HG03571 (cell line): ENCODE results near the gene RXFP1.

Source experiments
- ATAC-seq: cut with Tn5 transposase; IDR thresholded peaks from one replicate; pipeline ENCODE4 v1.9.1; 2021; ENCODE audit not compliant: unreplicated experiment

Gene RXFP1

DNA sequence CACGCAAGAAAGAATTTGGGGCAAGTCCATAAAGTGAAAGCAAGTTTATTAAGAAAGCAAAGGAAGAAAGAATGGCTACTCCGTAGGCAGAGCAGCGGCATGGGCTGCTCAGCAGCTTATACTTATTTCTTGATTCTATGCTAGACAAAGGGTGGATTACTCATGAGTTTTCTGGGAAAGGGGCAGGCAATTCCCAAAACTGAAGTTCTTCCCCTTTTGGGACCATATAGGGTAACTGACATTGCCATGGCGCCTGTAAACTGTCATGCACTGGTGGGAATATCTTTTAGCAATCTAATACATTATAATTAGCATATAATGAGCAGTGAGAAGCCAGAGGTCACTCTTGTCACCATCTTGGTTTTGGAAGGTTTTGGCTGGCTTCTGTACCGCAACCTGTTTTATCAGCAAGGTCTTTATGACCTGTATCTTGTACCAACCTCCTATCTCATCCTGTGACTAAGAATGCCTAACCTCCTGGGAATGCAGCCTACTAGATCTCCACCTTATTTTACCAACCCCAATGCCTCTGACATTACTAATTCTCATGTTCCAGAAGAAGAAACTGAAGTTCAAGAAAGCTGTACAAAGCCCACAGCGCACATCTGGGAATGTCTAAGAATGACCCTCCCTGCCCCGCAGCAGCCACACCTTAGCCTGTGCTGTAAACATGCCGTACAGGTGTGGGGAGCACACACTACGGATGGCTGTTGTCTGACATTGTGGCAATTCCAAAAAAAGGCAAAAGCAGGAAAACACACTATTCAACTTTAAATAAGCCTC, 18.6 kb downstream of the RXFP1 start:
- no peak for ATAC-seq

DNA sequence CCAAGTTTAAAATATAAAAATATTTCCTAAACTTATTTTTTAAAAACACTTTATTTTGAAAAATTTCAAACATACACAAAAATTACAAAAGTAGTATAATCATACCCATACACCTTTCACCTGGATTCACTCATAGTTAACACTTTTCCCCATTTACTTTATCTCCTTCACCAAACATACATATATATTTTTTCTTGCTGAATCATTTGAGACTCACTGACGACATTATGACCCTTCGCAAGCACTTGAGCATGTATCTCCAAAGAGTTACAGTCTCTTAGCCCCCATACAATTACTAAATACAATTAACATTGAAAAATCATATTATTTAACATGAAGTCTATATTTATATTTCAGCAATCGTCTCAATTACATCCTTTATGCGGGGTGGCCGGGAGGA, 19.8 kb downstream of the RXFP1 start:
- no peak for ATAC-seq

DNA sequence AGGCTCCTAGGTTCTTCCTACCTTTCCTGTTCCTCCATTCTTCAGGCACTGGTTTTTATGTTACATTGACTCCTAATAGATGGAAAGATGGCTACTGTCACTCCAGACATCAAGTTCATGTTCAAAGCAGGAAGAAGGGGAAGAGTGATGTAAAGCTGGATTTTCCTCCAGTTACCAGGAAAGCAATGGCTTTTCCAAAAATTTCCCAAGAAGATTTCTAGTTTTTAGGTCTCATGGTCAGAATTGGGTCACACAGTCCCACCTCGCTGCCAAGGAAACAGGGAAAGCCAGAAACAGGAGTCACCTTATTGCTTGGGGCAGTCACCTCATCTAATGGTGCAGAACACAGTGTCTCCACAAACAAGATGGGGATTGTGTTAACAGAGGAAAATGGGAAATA, 21.5 kb downstream of the RXFP1 start:
- ATAC-seq: no peak

DNA sequence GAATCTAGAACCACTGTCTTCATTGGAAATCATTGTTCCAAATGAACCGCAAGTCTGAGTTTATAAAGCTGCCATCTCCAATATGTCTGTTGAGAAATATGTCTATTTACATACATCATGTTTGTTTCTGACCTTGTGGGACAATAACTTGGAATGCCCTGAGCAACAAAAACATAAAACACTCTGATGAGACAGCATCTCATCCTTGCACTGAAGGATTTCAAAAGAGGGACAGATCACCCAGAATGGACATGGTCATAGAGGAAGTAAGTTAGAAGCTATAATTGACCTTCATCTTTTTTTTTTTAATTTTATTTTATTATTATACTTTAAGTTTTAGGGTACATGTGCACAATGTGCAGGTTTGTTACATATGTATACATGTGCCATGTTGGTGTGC, 22.5 kb downstream of the RXFP1 start:
- no peak for ATAC-seq

DNA sequence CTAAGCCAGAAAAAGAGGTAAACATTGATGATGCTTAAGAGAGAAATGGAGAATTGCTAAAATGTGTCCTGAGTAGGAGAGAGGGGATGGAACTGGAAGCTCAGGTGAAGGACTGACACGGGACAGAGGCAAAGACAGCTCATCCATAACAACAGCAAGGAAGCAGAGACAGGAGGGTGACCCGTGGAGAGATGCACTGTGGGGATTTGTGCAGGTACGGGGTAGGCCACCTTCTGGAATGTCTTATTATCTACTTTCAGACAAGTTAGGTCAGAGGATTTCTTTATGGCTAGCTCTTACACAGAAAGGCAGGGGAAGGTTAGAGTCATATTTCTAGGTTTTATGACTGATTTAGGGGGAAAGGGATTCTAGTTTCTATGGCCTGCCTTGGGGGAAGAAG, 31.7 kb downstream of the RXFP1 start:
- ATAC-seq: no peak

DNA sequence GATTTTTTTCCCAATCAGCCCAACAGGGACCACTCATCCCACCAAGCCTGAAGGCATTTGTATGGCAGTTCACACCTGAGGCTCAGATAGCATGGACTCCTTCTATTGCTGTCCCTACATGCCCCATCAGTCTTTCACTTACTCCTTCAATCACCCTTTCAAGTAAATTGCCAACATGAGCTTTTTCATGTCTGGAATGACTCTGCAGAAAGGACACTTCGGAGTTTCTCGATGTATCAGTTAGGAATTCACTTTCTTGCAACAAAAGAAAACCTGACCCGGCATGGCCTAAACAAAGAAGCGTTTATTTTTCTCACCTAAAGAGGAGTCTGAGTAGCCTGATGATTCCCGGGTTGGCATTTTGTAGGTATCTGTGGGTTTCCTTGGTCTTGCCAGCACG, 38.6 kb downstream of the RXFP1 start:
- ATAC-seq: no peak

DNA sequence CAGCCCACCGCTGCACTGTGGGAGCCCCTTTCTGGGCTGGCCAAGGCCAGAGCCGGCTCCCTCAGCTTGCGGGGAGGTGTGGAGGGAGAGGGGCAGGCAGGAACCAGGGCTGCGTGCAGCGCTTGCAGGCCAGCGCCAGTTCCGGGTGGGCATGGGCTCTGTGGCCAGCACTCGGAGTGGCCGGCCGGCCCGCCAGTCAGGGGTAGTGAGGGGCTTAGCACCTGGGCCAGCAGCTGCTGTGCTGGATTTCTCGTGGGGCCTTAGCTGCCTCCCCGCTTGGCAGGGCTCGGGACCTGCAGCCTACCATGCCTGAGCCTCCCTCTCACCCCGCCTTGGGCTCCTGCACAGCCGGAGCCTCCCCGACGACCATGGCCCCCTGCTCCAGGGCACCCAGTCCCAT, 45.2 kb downstream of the RXFP1 start:
- ATAC-seq: no peak

DNA sequence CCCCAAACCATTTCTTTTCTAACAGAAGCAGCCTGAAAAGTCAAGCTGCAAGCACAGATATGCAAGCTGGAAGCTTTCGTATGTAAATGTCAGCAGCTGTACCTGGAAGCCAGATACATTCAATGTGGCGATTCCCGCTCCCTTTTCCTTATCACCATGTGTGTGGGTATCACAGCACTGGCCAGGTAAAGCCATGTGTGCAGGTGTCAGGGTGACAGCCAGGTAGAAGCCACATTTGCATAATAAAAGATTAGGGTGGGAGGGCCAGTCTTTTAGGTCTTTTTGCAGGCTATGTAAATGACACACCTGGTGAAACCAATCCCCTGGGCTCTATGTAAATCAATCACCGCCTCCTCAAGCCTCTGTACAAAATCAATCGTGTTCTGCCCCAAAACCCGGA, 50.1 kb downstream of the RXFP1 start:
- no peak for ATAC-seq

DNA sequence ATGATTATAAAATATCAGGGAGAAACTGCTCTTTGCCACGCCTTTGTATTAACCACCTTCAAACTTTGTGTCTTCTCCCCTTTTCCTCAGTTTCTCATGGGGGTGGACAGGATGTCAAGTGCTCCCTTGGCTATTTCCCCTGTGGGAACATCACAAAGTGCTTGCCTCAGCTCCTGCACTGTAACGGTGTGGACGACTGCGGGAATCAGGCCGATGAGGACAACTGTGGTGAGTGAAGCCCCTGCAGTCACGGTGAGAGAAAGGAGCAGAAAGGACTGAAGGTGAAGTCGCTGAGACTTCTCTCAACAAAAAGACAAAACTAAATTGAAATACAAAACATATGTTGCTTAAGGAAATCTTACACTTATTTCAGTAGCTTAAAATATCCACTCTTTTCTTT, 50.9 kb downstream of the RXFP1 start:
- no peak for ATAC-seq

DNA sequence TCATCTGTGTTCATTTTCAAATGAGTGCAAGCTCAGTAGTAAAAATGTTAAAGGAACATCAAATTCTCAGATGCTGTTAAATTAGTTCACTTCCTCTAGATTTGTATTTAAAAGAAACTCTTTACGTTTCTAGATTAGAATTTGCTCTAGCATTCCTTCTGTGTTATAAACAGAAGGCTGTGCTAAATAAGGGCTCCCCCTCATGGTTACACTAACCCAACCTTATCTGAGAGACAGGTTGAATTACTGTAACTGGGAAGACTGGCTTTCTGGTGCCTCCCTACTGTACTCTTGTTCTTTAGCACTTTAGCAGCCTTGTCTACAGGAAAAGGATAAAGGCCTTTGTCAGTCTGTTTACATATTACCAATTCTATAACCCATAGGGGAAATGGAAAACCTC, 56.8 kb downstream of the RXFP1 start:
- no peak for ATAC-seq

DNA sequence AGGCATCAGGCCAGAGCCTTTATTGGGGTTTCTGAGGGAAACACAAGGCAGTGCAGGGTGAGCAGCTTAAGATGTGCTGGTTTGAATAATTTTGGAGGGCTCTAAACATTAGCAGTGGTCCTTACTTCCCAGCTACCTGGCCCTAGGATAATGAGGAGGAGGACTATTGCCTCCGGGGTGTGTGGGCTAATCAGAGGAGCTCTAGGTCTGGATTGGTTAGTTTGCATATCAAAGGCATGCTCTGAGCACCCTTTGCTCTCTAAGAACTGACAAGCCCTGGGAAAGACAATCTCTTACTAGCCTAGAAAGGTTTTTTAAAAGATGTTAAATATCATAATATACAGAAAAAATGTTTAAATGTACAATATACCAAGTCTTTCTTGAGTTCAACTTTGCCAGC, 58.4 kb downstream of the RXFP1 start:
- no peak for ATAC-seq

DNA sequence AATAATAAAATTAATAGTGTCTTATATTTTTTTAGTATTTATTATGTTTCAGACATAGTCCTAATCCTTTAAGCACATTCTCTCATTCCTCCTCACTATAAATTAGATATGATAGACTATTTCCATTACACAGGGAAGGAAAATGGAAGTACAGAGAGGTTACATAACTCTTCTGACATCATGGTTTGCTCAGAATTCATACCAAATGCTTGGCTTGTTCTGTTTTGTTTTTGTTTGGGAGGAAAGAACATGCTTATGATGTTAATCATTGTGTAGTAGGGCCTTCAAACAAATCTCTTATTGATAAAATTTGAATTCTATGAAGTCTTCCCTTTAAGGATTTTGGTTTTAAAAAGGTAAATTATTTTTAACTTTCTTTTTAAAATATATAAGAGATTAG, 59.5 kb downstream of the RXFP1 start:
- no peak for ATAC-seq

DNA sequence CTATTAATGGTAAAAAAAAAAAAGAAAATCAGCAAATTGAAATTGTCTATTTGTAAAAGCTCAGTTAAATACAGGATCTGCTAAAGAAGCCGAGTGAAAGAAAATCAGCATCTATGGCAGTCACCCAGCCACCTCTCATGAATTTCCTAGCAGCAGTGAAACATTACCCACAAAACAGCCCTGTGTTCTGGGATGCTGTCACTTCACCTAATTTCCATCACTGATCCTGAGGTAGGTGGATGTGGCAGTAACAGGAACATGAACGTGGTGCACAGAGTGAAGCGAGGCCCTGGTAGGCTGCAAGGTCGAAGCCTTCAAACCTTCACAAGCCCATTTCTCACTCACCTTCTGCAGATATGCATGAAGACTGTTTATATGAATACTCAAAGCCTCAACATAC, 65.2 kb downstream of the RXFP1 start:
- ATAC-seq: no peak

DNA sequence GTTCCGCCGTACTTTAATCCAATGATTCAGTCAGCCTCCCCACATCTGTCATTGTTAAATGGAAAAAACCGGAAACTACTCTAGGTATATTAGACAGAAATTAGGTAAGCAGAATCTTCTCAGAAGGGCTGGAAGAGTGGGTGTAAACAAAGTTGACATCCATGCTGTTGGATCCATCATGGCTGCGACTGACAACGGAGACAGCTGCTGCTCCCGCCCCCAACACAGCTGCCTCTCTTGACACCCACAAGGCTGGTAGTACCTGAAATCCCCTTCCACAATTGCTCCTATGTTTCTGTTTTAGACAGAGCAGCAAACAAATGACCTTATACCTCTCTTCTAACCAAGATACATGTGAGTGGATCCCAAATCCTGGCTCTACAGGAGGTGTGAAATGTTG, 66.6 kb downstream of the RXFP1 start:
- no peak for ATAC-seq

DNA sequence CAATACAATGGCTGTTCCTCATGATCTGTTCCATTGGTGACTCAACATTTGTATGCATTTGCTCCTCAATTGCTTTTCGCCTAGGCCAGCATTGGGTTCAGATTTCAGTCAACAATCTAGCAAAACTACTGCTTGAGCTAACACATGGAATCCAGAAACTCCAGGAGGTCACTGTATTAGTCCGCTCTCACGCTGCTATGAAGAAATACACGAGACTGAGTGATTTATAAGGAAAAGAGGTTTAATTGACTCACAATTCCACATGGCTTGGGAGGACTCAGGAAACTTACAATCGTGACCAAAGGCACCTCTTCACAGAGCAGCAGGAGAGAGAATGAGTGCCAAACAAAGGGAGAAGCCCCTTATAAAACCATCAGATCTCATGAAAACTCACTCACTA, 67.1 kb downstream of the RXFP1 start:
- ATAC-seq: no peak

DNA sequence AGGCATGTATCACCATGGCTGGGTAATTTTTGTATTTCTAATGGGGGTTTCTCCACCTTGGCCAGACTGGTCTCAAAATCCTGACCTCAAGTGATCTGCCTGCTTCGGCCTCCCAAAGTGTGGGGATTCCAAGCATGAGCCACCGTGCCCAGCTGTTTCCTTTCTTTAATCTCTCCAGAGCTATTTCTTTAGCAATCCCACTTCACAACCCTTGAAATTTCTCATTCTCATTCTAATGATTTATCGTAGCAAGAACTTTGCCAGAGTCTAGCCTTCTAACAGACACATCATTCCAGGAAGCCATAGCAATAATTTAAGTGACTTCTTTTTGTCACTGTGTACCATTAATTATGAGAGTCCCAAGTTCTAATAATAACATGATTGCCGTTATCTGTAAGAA, 68.6 kb downstream of the RXFP1 start:
- no peak for ATAC-seq

DNA sequence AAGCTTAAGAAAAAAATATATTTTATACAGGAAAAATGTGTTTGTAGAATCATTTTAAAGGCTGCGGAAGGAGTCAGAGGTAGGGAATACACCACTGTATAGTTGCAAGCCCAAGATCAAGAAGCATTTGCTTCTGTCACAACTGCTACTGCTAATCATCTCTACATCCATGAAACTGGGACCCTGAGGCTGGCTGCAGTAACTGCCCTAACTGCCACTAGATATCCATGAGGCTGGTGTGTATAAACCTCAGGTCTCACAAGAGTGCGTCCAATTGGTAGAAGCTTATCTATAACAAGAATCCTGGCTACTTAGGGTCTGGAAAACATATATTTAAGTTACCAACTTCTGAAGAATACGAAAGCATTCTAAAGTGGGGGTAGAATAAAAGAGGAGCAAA, 69.1 kb downstream of the RXFP1 start:
- no peak for ATAC-seq

DNA sequence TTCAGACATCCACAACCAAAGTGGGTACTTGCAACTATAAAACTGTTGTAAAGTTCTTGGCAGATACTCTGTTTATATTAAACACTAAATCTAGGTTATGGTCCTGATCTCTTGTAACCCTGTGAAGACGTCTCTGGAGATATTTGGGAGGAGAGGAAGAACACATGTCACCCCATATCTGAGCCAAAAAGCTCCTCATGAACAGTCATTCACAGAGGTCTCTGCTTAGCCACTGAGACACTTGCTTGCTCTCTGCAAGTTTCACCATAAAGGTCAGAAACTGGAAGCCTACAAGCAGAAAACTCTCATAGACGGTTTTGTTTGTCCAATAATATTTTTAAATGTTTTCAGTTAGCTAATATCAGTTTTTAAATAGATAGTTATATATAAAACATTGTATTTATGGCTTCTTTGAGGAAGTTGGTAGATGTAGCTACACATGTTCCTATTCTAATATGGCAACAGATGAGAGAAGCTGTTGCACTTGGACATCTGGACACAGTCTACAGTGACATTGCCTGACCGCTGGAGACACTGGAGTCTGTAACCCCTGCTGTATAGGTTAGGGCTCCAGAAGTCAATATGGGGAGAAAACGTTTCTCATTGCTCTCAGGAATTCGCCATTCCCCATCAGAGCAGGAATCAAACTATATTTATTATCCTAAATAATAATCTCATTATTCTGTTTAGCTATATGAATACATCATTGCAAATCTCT, 76.4 kb downstream of the RXFP1 start:
- ATAC-seq: no peak

DNA sequence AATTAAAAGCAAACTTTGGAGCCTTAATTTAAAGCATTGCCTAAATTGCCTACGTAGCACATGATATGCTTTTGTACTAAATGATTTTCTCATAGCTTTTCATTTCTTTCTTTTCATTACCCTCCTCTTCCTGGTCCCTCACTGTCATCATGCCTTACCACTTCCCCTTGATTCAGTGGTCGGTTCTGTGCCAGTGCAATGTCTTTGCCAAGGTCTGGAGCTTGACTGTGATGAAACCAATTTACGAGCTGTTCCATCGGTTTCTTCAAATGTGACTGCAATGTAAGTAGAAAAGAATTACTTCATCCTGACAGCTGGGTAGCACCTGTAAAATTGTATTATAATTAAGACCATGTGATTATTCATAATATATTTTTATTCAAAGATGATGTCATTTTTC, 77.5 kb downstream of the RXFP1 start:
- ATAC-seq: no peak

DNA sequence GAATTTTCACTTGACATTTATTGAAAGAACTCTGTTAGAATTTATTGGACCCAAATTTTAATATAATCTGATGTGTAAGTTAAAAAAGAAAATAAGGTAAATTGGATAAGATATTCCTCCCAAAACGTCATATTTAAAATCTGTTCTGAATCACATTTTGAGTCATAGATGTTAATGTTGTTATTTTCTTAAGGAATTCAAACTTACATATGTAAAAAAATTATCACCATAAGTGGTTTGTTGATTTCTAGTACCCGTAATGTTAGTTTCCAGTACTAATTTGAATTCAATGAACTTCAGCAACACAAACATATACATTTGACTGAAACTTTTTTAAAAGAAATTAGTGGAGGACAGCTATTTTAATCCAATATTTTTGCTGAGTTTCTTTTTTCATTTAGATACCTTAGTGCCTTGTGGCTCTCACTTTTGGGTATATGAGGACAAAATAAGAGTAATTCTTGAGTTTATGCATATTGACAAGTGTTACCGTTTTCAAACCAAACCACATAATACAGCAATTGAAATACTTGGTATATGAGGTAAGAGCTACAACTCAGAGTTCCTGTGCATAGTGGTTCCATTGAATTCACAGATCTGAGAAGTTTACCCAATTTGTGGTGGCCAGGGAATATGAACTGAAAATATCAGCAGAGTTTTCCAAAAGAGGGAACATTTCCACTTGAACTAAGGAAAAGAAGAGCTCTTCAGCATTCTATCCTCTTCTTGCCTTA, 78.2 kb downstream of the RXFP1 start:
- ATAC-seq: no peak

DNA sequence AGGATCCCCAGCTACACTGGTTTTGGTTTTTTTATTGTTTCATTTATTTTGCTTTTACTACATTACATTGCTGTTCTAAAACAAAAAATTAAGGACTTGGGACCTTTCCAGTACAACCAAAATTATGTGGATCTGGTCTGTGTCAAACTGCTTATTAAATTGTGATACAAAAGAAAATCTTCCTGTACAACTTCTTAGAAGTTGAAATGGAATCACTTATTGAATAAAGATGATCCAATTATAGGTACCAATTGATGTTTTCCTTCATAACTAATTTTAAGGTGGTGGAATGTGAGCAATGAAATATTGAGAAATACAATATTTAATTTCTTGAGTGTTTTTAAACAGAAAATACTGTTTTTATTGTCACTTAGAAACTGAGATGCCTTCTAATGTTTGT, 82.7 kb downstream of the RXFP1 start:
- ATAC-seq: no peak

DNA sequence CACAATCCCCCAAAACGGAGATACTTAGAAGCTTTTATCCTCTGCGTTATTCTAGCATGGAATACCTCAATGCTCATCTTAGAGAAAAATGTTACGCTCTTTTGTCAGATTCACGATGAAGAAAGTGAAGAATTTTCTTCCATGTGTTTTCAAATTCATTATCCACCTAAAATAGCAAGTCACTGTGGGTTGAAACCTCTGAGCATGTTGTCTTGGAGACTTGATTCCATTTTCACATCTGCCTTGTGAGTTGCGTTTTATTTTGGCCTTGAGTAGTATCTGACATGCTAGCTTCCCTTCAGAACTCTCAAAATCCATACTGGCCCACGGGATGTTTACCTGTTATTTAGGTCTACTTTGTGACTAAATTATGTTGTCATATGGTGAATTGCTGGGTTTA, 83.7 kb downstream of the RXFP1 start:
- ATAC-seq: no peak
